K562 (cell line): ENCODE results near the gene SLC7A11. TPM values are rescaled to one million over a fixed set of nuclear protein-coding genes. Genes with fewer than 3 reads are reported as not detected.

Source experiments
- ATAC-seq: fragments of 200-7000 bp; cut with Tn5 transposase; 3 replicates; pipeline ENCODE4 v1.9.1; 2020; ENCODE audit warnings: moderate library complexity
- BruUV-seq: library from RNA; stranded (reverse); fragments of 400-500 nt; replicated peaks from 2 replicates; lab custom pipeline; 2021; lab: Mats Ljungman, UMichigan
- CTCF ChIA-PET: fragments of 300-600 bp; formaldehyde crosslinking; extraction: SDS; loops from one replicate; lab custom pipeline; 2021; ENCODE audit warnings: low intra/inter-chr PET ratio; lab: Yijun Ruan, JAX
- POLR2A ChIA-PET: fragments of 300-600, 350-650 bp; sonication (Branson Sonifier 250); formaldehyde crosslinking; extraction: SDS; loops from one replicate; lab custom pipeline; 2021; ENCODE audit warnings: antibody characterized with exemption, inconsistent platforms; lab: Yijun Ruan, JAX
- DNase-seq, 4 experiments: peaks; one replicate each; pipeline versions ENCODE4 v3.0.0 to v3.0.0-alpha.2; 2011 to 2018; ENCODE audit warnings: low spot score in 3 of 4, mixed read lengths in 3 of 4; ENCODE audit errors: extremely low read depth in 1 of 4
- FAIRE-seq: peaks from 2 replicates; lab custom pipeline; 2011; peaks lifted over from hg19 to GRCh38; lab: Jason Lieb, UNC
- H2AFZ ChIP-seq: 2 replicates; pipeline ENCODE4 v1.6.0; 2011; ENCODE audit warnings: low read depth, low read length, control low read depth, inconsistent platforms
- H3K27ac ChIP-seq: fragments of 200-600 bp; 3 replicates; pipeline ENCODE4 v1.8.0; 2011; ENCODE audit warnings: low read depth, mild to moderate bottlenecking, control low read depth, inconsistent platforms, low read length, moderate library complexity, mixed read lengths; ENCODE audit errors: extremely low read depth
- H3K27me3 ChIP-seq, 2 experiments: fragments of 300-600 bp in 1 of 2; 2 replicates in 1 of 2; 3 replicates in 1 of 2; pipeline versions ENCODE4 v1.6.0 to v1.8.0; 2011; ENCODE audit warnings: inconsistent platforms in 2 of 2, low read length in 2 of 2, mild to moderate bottlenecking in 1 of 2, mixed read lengths in 1 of 2, moderate library complexity in 1 of 2; ENCODE audit not compliant: control insufficient read depth in 2 of 2, insufficient read depth in 2 of 2
- H3K36me3 ChIP-seq: fragments of 300-600 bp; 3 replicates; pipeline ENCODE4 v1.8.0; 2011; ENCODE audit warnings: mild to moderate bottlenecking, low read length, inconsistent platforms; ENCODE audit not compliant: control insufficient read depth, insufficient read depth
- H3K4me1 ChIP-seq, 2 experiments: fragments of 200-600 bp in 1 of 2; replicated peaks in 1 of 2; 2 replicates in 1 of 2; 3 replicates in 1 of 2; pipeline versions ENCODE4 v1.5.1 to v1.8.0; 2011; ENCODE audit warnings: inconsistent platforms in 2 of 2, low read length in 2 of 2, mild to moderate bottlenecking in 1 of 2, mixed read lengths in 1 of 2, moderate library complexity in 1 of 2; ENCODE audit not compliant: control insufficient read depth in 2 of 2, insufficient read depth in 2 of 2
- H3K4me2 ChIP-seq: 2 replicates; pipeline ENCODE4 v1.6.1; 2011; ENCODE audit warnings: low read length, control low read depth, inconsistent platforms, mixed read lengths; ENCODE audit not compliant: insufficient read depth
- H3K4me3 ChIP-seq: fragments of 200-600 bp; sonication (generic), shearing (Covaris generic); 2 replicates; pipeline ENCODE4 v1.5.1; 2016; ENCODE audit warnings: control low read depth, inconsistent platforms
- H3K79me2 ChIP-seq: fragments of 200-600 bp; 3 replicates; pipeline ENCODE4 v1.8.0; 2011; ENCODE audit warnings: low read length, inconsistent platforms; ENCODE audit not compliant: control insufficient read depth, insufficient read depth
- H3K9ac ChIP-seq, 2 experiments: 2 replicates each; pipeline versions ENCODE4 v1.6.0 to v1.6.1; 2011; ENCODE audit warnings: low read depth in 2 of 2, low read length in 2 of 2, control low read depth in 1 of 2, inconsistent platforms in 1 of 2, mild to moderate bottlenecking in 1 of 2, mixed read lengths in 1 of 2; ENCODE audit not compliant: insufficient read depth in 1 of 2
- H3K9me1 ChIP-seq: one replicate; pipeline ENCODE4 v1.6.0; 2011; ENCODE audit warnings: inconsistent platforms, mild to moderate bottlenecking, low read length, moderate library complexity; ENCODE audit not compliant: control insufficient read depth, insufficient read depth
- H3K9me3 ChIP-seq: replicated peaks from 2 replicates; pipeline ENCODE4 v1.5.1; 2011; ENCODE audit warnings: low read depth, low read length, inconsistent platforms; ENCODE audit not compliant: control insufficient read depth, insufficient read depth
- H4K20me1 ChIP-seq: replicated peaks from 2 replicates; pipeline ENCODE4 v1.6.1; 2011; ENCODE audit warnings: low read length, inconsistent platforms, mixed read lengths; ENCODE audit not compliant: control insufficient read depth, insufficient read depth
- GABPB1 ChIP-seq: sonication (generic); formaldehyde crosslinking; IDR thresholded peaks from 2 replicates; pipeline ENCODE4 v1.8.0; 2022; ENCODE audit warnings: mild to moderate bottlenecking, missing genetic modification reagents
- KAT8 ChIP-seq: fragments of 450-650 bp; IDR thresholded peaks from 2 replicates; pipeline ENCODE4 v1.6.1; 2016; ENCODE audit warnings: low read depth, mild to moderate bottlenecking
- PHF8 ChIP-seq: fragments of 200-600 bp; sonication (generic); IDR thresholded peaks from 2 replicates; pipeline ENCODE4 v1.6.1; 2012; ENCODE audit warnings: mixed run types, mild to moderate bottlenecking, inconsistent platforms, low read length, moderate library complexity, borderline replicate concordance
- SNIP1 ChIP-seq: fragments of 450-650 bp; IDR thresholded peaks from 2 replicates; pipeline ENCODE4 v1.7.1; 2017; ENCODE audit warnings: low read depth, mild to moderate bottlenecking
- TCF7L2 ChIP-seq: fragments of 150-350 bp; IDR thresholded peaks from 2 replicates; pipeline ENCODE4 v1.6.1; 2016; ENCODE audit warnings: low read depth, mild to moderate bottlenecking, low read length, moderate library complexity
- ZNF121 ChIP-seq: sonication (generic); formaldehyde crosslinking; conservative IDR thresholded peaks from 2 replicates; pipeline ENCODE4 v1.8.0; 2022; ENCODE audit warnings: missing genetic modification reagents
- ZNF184 ChIP-seq: sonication (generic); formaldehyde crosslinking; IDR thresholded peaks from 2 replicates; pipeline ENCODE4 v1.5.0; 2020; ENCODE audit warnings: missing genetic modification reagents
- ZNF507 ChIP-seq: conservative IDR thresholded peaks from 2 replicates; pipeline ENCODE4 v1.6.1; 2017; ENCODE audit warnings: missing genetic modification characterization, missing compliant biosample characterization
- WGBS: fragments of 100-300 bp; shearing (Covaris generic); methylation state at CpG from one replicate; pipeline ENCODE4 v1.1.6; 2016; ENCODE audit warnings: low coverage, mixed read lengths; ENCODE audit not compliant: insufficient coverage; ENCODE audit errors: missing lambda C conversion rate; 5-methylcytosine and 5-hydroxymethylcytosine counted together
- in situ Hi-C: fragments of 300-500 bp; cut with MboI; formaldehyde crosslinking; loops from 4 replicates; pipeline ENCODE4 v1.15.0; 2018; ENCODE audit warnings: inconsistent platforms, mixed read lengths
- intact Hi-C: fragments of 100-400 bp; cut with micrococcal nuclease; formaldehyde crosslinking; loops from 2 replicates; pipeline ENCODE4 v1.14.2; 2022
- polyA plus RNA-seq, 8 experiments: library from polyadenylated mRNA; depleted of rRNA in 4 of 8; stranded (reverse) in 5 of 8; unstranded in 3 of 8; fragments of >200 nt; fragmentation: Nextera tagmentation in 2 of 8; fragmentation: Illumina TruSeq in 1 of 8; extraction: Ambion mirVana in 2 of 8; extraction: Trizol in 1 of 8; gene quantifications; 2 replicates each; pipeline versions ENCODE4 v1.2.1 to v1.2.3, GENCODE V29; 2011 to 2014; ENCODE audit warnings: inconsistent platforms in 1 of 8, missing spikeins in 1 of 8
- total RNA-seq, 7 experiments: library from RNA; depleted of rRNA in 6 of 7; stranded (reverse); fragments of >200 nt in 6 of 7; fragmentation: Illumina TruSeq in 2 of 7; extraction: Trizol in 2 of 7; gene quantifications; 2 replicates each; pipeline versions ENCODE4 v1.2.1 to v1.2.3, GENCODE V29; 2011 to 2021; ENCODE audit warnings: low replicate concordance in 1 of 7
- TF ChIP-seq, protein P1 (sequence below): fragments of 450-650 bp; IDR thresholded peaks from 2 replicates; pipeline ENCODE4 v1.6.1; 2016; ENCODE audit warnings: antibody characterized with exemption
- TF ChIP-seq, protein P2 (sequence below): sonication (generic); formaldehyde crosslinking; IDR thresholded peaks from 2 replicates; pipeline ENCODE4 v1.8.1; 2023; ENCODE audit warnings: mild to moderate bottlenecking, missing genetic modification reagents
- TF ChIP-seq, protein P3 (sequence below): sonication (generic); formaldehyde crosslinking; IDR thresholded peaks from 2 replicates; pipeline ENCODE4 v1.8.1; 2022; ENCODE audit warnings: missing genetic modification reagents
- TF ChIP-seq, protein P4 (sequence below): fragments of 450-650 bp; IDR thresholded peaks from 2 replicates; pipeline ENCODE4 v1.6.1; 2016; ENCODE audit warnings: mild to moderate bottlenecking
- TF ChIP-seq, protein P5 (sequence below): sonication (generic); formaldehyde crosslinking; IDR thresholded peaks from 2 replicates; pipeline ENCODE4 v1.8.1; 2022; ENCODE audit warnings: missing genetic modification reagents

Gene SLC7A11
- total and polyA plus RNA-seq, 9 of the 15 experiments (the other 6 are each of a cell fraction or from before 2014, with no cell fraction given), result 4.5 to 26.1 (median 13.5) TPM

DNA sequence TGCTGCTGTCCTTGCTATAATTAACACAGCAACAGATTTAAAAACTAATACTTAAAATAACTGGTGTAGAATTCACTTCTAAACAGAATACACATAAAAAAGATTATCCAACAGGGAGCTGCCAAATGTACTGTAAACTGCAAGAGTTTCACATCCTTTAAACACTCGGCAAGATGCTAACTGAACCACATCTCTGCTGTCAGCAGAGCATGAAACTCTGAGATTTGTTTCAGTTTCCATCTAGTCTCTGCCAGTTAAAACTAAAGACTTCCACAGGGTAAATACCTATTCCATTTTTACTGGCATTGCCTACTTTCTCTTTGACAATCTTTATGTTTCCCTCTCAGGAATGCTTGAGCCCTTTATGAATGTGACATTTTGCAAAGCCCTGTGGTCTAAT is 127.7 kb downstream of the SLC7A11 start:
- Histone ChIP-seq H4K20me1 (no peaks in the 10 kb centered on the region), H3K79me2 (no peaks in the 10 kb centered on the region), H3K36me3 (no peaks in the 10 kb centered on the region), H2AFZ (no peak overlapping the region), H3K9ac (no peak overlapping the region), H3K4me3 (no peak overlapping the region), H3K4me2 (no peak overlapping the region), H3K27ac (no peak overlapping the region), H3K27me3 (no peaks in the 10 kb centered on the region), H3K9me1 (no peaks in the 10 kb centered on the region), H3K4me1 (no peaks in the 10 kb centered on the region), H3K9me3 (no peaks in the 10 kb centered on the region; the same call in 1 of the 2 replicates)
- no TSS peak for BruUV-seq
- WGBS, result 0% methylated on average over 1 of the region's 1 CpG
- intact Hi-C loops (no loop called here), in situ Hi-C loops (no loop called here)
- ChIA-PET POLR2A (no interaction called here), CTCF (no interaction called here)
- ATAC-seq (no peak), DNase-seq (no peak), FAIRE-seq (no peak)
- TF ChIP-seq, protein P1, sequence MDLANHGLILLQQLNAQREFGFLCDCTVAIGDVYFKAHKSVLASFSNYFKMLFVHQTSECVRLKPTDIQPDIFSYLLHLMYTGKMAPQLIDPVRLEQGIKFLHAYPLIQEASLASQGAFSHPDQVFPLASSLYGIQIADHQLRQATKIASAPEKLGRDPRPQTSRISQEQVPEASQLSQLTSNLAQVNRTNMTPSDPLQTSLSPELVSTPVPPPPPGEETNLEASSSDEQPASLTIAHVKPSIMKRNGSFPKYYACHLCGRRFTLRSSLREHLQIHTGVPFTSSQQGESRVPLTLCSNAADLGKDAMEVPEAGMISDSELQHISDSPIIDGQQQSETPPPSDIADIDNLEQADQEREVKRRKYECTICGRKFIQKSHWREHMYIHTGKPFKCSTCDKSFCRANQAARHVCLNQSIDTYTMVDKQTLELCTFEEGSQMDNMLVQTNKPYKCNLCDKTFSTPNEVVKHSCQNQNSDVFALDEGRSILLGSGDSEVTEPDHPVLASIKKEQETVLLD, result no peak
- TF ChIP-seq PHF8, result no peak
- no peak for TF ChIP-seq GABPB1 (CRISPR knock-in tag)
- TF ChIP-seq SNIP1, result no peak
- TF ChIP-seq TCF7L2, result no peak
- TF ChIP-seq, protein P2, sequence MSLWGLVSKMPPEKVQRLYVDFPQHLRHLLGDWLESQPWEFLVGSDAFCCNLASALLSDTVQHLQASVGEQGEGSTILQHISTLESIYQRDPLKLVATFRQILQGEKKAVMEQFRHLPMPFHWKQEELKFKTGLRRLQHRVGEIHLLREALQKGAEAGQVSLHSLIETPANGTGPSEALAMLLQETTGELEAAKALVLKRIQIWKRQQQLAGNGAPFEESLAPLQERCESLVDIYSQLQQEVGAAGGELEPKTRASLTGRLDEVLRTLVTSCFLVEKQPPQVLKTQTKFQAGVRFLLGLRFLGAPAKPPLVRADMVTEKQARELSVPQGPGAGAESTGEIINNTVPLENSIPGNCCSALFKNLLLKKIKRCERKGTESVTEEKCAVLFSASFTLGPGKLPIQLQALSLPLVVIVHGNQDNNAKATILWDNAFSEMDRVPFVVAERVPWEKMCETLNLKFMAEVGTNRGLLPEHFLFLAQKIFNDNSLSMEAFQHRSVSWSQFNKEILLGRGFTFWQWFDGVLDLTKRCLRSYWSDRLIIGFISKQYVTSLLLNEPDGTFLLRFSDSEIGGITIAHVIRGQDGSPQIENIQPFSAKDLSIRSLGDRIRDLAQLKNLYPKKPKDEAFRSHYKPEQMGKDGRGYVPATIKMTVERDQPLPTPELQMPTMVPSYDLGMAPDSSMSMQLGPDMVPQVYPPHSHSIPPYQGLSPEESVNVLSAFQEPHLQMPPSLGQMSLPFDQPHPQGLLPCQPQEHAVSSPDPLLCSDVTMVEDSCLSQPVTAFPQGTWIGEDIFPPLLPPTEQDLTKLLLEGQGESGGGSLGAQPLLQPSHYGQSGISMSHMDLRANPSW, result no peak
- TF ChIP-seq, protein P3, sequence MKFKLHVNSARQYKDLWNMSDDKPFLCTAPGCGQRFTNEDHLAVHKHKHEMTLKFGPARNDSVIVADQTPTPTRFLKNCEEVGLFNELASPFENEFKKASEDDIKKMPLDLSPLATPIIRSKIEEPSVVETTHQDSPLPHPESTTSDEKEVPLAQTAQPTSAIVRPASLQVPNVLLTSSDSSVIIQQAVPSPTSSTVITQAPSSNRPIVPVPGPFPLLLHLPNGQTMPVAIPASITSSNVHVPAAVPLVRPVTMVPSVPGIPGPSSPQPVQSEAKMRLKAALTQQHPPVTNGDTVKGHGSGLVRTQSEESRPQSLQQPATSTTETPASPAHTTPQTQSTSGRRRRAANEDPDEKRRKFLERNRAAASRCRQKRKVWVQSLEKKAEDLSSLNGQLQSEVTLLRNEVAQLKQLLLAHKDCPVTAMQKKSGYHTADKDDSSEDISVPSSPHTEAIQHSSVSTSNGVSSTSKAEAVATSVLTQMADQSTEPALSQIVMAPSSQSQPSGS (CRISPR knock-in tag), result no peak
- no peak for TF ChIP-seq ZNF184 (CRISPR knock-in tag)
- no peak for TF ChIP-seq ZNF121 (CRISPR knock-in tag)
- TF ChIP-seq, protein P4, sequence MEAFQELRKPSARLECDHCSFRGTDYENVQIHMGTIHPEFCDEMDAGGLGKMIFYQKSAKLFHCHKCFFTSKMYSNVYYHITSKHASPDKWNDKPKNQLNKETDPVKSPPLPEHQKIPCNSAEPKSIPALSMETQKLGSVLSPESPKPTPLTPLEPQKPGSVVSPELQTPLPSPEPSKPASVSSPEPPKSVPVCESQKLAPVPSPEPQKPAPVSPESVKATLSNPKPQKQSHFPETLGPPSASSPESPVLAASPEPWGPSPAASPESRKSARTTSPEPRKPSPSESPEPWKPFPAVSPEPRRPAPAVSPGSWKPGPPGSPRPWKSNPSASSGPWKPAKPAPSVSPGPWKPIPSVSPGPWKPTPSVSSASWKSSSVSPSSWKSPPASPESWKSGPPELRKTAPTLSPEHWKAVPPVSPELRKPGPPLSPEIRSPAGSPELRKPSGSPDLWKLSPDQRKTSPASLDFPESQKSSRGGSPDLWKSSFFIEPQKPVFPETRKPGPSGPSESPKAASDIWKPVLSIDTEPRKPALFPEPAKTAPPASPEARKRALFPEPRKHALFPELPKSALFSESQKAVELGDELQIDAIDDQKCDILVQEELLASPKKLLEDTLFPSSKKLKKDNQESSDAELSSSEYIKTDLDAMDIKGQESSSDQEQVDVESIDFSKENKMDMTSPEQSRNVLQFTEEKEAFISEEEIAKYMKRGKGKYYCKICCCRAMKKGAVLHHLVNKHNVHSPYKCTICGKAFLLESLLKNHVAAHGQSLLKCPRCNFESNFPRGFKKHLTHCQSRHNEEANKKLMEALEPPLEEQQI, result no peak
- TF ChIP-seq, protein P5, sequence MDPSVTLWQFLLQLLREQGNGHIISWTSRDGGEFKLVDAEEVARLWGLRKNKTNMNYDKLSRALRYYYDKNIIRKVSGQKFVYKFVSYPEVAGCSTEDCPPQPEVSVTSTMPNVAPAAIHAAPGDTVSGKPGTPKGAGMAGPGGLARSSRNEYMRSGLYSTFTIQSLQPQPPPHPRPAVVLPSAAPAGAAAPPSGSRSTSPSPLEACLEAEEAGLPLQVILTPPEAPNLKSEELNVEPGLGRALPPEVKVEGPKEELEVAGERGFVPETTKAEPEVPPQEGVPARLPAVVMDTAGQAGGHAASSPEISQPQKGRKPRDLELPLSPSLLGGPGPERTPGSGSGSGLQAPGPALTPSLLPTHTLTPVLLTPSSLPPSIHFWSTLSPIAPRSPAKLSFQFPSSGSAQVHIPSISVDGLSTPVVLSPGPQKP (CRISPR knock-in tag), result no peak
- TF ChIP-seq ZNF507 (tag), result no peak
- no peak for TF ChIP-seq KAT8
